ENCODE measurements around the gene RNF146. TPM values are rescaled to one million over a fixed set of nuclear protein-coding genes. Genes with fewer than 3 reads are reported as not detected.

Gene RNF146
- polyA plus RNA-seq, 2 of the 4 experiments (the other 2 are of a cell fraction) = 18.9 to 33.2 TPM

GRCh38 chr6:127301199-127301700, 34.6 kb downstream of the RNF146 start:
- ATAC-seq (no peak), FAIRE-seq (no peak), DNase-seq (ENCODE audit: low read depth in 1 of 2, low spot score in 1 of 2) (no peak)
- Histone ChIP-seq H3K4me1 (no peaks in the 10 kb centered on the region; the same call in 2 of the 3 replicates), H3K4me2 (no peak overlapping the region), H3K4me3 (no peak overlapping the region), H3K27ac (no peak overlapping the region), H3K9me3 (no peaks in the 10 kb centered on the region)
- POLR2A ChIA-PET = no interaction called here
- WGBS (ENCODE audit: missing lambda C conversion rate) = 96% methylated on average over 6 of the region's 6 CpGs
- TF ChIP-seq ZC3H11A (IDR thresholded peaks at IDR 0.05) (no peak), HDAC2 (IDR thresholded peaks at IDR 0.05) (no peak)
- CTCF ChIA-PET = interaction anchor here (0.7 to 1.6 kb wide), 11 partner anchors 12 to 245 kb away, joined by 3 to 6 read pairs (median 4); partner anchors contain the start of gene RNF146

- FAIRE-seq = no peak
- CTCF ChIA-PET = interaction anchor here (0.7 to 2.7 kb wide), 14 partner anchors 9 to 236 kb away, joined by 3 to 16 read pairs (median 4); no protein-coding TSS in a partner anchor
- 42% methylated on average over 6 of the region's 6 CpGs for WGBS (ENCODE audit: missing lambda C conversion rate)
- Histone ChIP-seq H3K4me2 (no peak overlapping the region), H3K27ac (no peak overlapping the region), H3K4me1 (no peaks in the 10 kb centered on the region), H3K4me3 (no peak overlapping the region), H3K9me3 (peaks cover 1% of the 10 kb centered on the region; the same call in 1 of the 3 replicates)
- DNase-seq (ENCODE audit: low read depth in 1 of 2, low spot score in 1 of 2) = peak; percentile 20 to 44
- peak in 1 of 2 experiments; percentile 34; a peak in 1 of 6 replicates for ATAC-seq
- POLR2A ChIA-PET = no interaction called here
- TF ChIP-seq HOXB13 (CRISPR knock-in tag; IDR thresholded peaks at IDR 0.05; ENCODE audit: low read depth) (no peak), SMC3 (IDR thresholded peaks at IDR 0.05) (peak; percentile 75), RAD21 (conservative IDR thresholded peaks at IDR 0.05 in 1 of 2, IDR thresholded peaks at IDR 0.05 in 1 of 2) (peak; percentile 72 to 76), CEBPB (IDR thresholded peaks at IDR 0.05) (no peak)
- TF ChIP-seq, protein P1, sequence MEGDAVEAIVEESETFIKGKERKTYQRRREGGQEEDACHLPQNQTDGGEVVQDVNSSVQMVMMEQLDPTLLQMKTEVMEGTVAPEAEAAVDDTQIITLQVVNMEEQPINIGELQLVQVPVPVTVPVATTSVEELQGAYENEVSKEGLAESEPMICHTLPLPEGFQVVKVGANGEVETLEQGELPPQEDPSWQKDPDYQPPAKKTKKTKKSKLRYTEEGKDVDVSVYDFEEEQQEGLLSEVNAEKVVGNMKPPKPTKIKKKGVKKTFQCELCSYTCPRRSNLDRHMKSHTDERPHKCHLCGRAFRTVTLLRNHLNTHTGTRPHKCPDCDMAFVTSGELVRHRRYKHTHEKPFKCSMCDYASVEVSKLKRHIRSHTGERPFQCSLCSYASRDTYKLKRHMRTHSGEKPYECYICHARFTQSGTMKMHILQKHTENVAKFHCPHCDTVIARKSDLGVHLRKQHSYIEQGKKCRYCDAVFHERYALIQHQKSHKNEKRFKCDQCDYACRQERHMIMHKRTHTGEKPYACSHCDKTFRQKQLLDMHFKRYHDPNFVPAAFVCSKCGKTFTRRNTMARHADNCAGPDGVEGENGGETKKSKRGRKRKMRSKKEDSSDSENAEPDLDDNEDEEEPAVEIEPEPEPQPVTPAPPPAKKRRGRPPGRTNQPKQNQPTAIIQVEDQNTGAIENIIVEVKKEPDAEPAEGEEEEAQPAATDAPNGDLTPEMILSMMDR (IDR thresholded peaks at IDR 0.05) = peak; percentile 74
Measured at GRCh38 chr6:127302728-127303660, 36.3 kb downstream of the RNF146 start.

- ATAC-seq (no peak), FAIRE-seq (no peak), DNase-seq (ENCODE audit: low read depth in 1 of 2, low spot score in 1 of 2) (no peak)
- Histone ChIP-seq H3K9me3 (peaks cover 3% of the 10 kb centered on the region; the same call in 1 of the 3 replicates), H3K4me1 (no peaks in the 10 kb centered on the region), H3K4me2 (no peak overlapping the region), H3K27ac (no peak overlapping the region), H3K4me3 (no peak overlapping the region)
- CTCF ChIA-PET = interaction anchor here (0.7 to 2.7 kb wide), 10 partner anchors 9 to 235 kb away, joined by 3 to 16 read pairs (median 4); no protein-coding TSS in a partner anchor
- TF ChIP-seq, protein P2, sequence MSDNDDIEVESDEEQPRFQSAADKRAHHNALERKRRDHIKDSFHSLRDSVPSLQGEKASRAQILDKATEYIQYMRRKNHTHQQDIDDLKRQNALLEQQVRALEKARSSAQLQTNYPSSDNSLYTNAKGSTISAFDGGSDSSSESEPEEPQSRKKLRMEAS (IDR thresholded peaks at IDR 0.05) = no peak
- TF ChIP-seq NPAS2 (CRISPR knock-in tag; IDR thresholded peaks at IDR 0.05; ENCODE audit: borderline replicate concordance) (no peak), MAFK (IDR thresholded peaks at IDR 0.05; ENCODE audit: partially characterized antibody) (no peak), EP300 (IDR thresholded peaks at IDR 0.05) (no peak), RCOR1 (IDR thresholded peaks at IDR 0.05; ENCODE audit: low read depth, low read length) (no peak)
- POLR2A ChIA-PET = no interaction called here
- 100% methylated on average over 1 of the region's 3 CpGs for WGBS (ENCODE audit: missing lambda C conversion rate)
Measured at GRCh38 chr6:127303917-127304316, 37.3 kb downstream of the RNF146 start.

DNA sequence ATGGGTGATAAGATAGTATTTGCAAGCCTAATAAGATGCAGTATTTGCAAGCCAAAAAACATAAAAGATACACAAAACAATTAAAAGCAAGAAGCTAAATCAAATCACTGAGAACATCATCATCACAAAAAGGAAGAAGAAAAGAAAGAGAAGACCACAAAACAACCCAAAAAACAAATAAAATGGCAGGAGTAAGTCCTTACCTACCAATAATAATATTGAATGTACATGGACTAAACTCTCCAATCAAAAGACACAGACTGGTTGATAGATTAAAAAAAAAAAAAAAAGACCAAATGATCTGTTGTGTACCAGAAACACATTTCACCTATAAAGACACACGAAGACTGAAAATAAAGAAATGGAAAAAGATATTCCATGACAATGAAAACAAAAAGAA, 39.1 kb downstream of the RNF146 start:
- POLR2A ChIA-PET = no interaction called here
- CTCF ChIA-PET = interaction anchor here (1.2 to 2.7 kb wide), 2 partner anchors 115 to 157 kb away, joined by 4 to 16 read pairs; no protein-coding TSS in a partner anchor
- FAIRE-seq = no peak
- no peaks in the 10 kb centered on the region for H3K4me1 ChIP-seq
- no peak for ATAC-seq
- H3K27ac ChIP-seq = no peak overlapping the region
- WGBS (ENCODE audit: missing lambda C conversion rate) = 88% methylated on average over 1 of the region's 1 CpG
- no peak for TF ChIP-seq CBX8 (IDR thresholded peaks at IDR 0.05)
- TF ChIP-seq USF2 (IDR thresholded peaks at IDR 0.05) = no peak
- TF ChIP-seq RFX5 (IDR thresholded peaks at IDR 0.05) = no peak
- no peak for TF ChIP-seq MAFK (IDR thresholded peaks at IDR 0.05; ENCODE audit: partially characterized antibody)
- TF ChIP-seq HOXB13 (CRISPR knock-in tag; IDR thresholded peaks at IDR 0.05; ENCODE audit: low read depth) = no peak
- TF ChIP-seq, protein P2 (IDR thresholded peaks at IDR 0.05) = no peak
- no peak for TF ChIP-seq TP53 (CRISPR knock-in tag; IDR thresholded peaks at IDR 0.05)
- no peak for TF ChIP-seq HDAC2 (IDR thresholded peaks at IDR 0.05)
- no peak for TF ChIP-seq RARB (CRISPR knock-in tag; IDR thresholded peaks at IDR 0.05)
- TF ChIP-seq FOSL2 (IDR thresholded peaks at IDR 0.05) = no peak
- no peak for TF ChIP-seq FOSL2 (CRISPR knock-in tag; IDR thresholded peaks at IDR 0.05)
- TF ChIP-seq ESRRA (IDR thresholded peaks at IDR 0.05; ENCODE audit: borderline replicate concordance, low read length) = no peak
- TF ChIP-seq ZC3H11A (IDR thresholded peaks at IDR 0.05) = no peak
- no peak for TF ChIP-seq POLR2A (IDR thresholded peaks at IDR 0.05; ENCODE audit: low read length)
- TF ChIP-seq NR3C1 (IDR thresholded peaks at IDR 0.05) = no peak
- TF ChIP-seq NFE2L2 (conservative IDR thresholded peaks at IDR 0.05; ENCODE audit: low read length) = no peak
- peaks cover 3% of the 10 kb centered on the region; the same call in 1 of the 3 replicates for H3K9me3 ChIP-seq
- no peak overlapping the region for H3K4me2 ChIP-seq
- DNase-seq (ENCODE audit: low read depth in 1 of 2, low spot score in 1 of 2) = no peak
- no peak overlapping the region for H3K4me3 ChIP-seq
